HCT116 (cell line): Measurements from ENCODE around the gene NRTN.

Source experiments
- CTCF ChIP-seq, 3 experiments: fragments of 200-600 bp in 1 of 3; sonication (generic) in 1 of 3; IDR thresholded peaks in 2 of 3; conservative IDR thresholded peaks in 1 of 3; 2 replicates each; pipeline ENCODE4 v1.5.1; 2012 to 2017; ENCODE audit warnings: low read depth in 2 of 3, low read length in 2 of 3, antibody characterized with exemption in 1 of 3, borderline replicate concordance in 1 of 3, control low read depth in 1 of 3, mild to moderate bottlenecking in 1 of 3, mixed read lengths in 1 of 3, mixed run types in 1 of 3, moderate library complexity in 1 of 3; ENCODE audit not compliant: insufficient read depth in 1 of 3
- EZH2 ChIP-seq: fragments of 200-600 bp; sonication (generic); IDR thresholded peaks from 2 replicates; pipeline ENCODE4 v1.6.1; 2017; ENCODE audit warnings: antibody characterized with exemption, mixed run types
- FOSL1 ChIP-seq: IDR thresholded peaks from 2 replicates; pipeline ENCODE4 v1.6.1; 2012; ENCODE audit warnings: low read depth
- JUND ChIP-seq: IDR thresholded peaks from 2 replicates; pipeline ENCODE4 v1.6.1; 2012
- RAD21 ChIP-seq: IDR thresholded peaks from 2 replicates; pipeline ENCODE4 v1.6.1; 2012; ENCODE audit warnings: low read depth, mild to moderate bottlenecking
- SIN3A ChIP-seq: IDR thresholded peaks from 2 replicates; pipeline ENCODE4 v1.6.1; 2012; ENCODE audit warnings: low read depth
- ZBTB33 ChIP-seq: IDR thresholded peaks from 2 replicates; pipeline ENCODE4 v1.6.1; 2011; ENCODE audit warnings: mild to moderate bottlenecking, low read length, moderate library complexity; ENCODE audit not compliant: insufficient replicate concordance; ENCODE audit errors: extremely low read depth
- ZNF274 ChIP-seq: fragments of 200-500 bp; sonication (Bioruptor generic); IDR thresholded peaks from 2 replicates; pipeline ENCODE4 v1.6.1; 2014; ENCODE audit warnings: mild to moderate bottlenecking, low read depth, low read length, inconsistent platforms

- TF ChIP-seq ZBTB33 (no peak), JUND (no peak), RAD21 (no peak), CTCF (IDR thresholded peaks at IDR 0.05 in 2 of 3, conservative IDR thresholded peaks at IDR 0.05 in 1 of 3; ENCODE audit: borderline replicate concordance in 1 of 3, insufficient read depth in 1 of 3, low read depth in 2 of 3, low read length in 2 of 3) (no peak), FOSL1 (no peak), EZH2 (no peak), ZNF274 (no peak), SIN3A (no peak)
Observed at GRCh38 chr19:5773276-5773675, 31.6 kb upstream of the NRTN start.
